HG02870 (cell line): Measurements from ENCODE around the gene RHOBTB3.
A peak's percentile ranks its signal among the peaks of the same experiment; 100 is the strongest.

Experiments used
- ATAC-seq: cut with Tn5 transposase; IDR thresholded peaks from one replicate; pipeline ENCODE4 v1.9.1; 2021; ENCODE audit warnings: mild to moderate bottlenecking, moderate library complexity; ENCODE audit not compliant: unreplicated experiment

The RHOBTB3 gene

GRCh38 chr5:95815155-95815729 is 84.1 kb downstream of the RHOBTB3 start:
- ATAC-seq: no peak

DNA sequence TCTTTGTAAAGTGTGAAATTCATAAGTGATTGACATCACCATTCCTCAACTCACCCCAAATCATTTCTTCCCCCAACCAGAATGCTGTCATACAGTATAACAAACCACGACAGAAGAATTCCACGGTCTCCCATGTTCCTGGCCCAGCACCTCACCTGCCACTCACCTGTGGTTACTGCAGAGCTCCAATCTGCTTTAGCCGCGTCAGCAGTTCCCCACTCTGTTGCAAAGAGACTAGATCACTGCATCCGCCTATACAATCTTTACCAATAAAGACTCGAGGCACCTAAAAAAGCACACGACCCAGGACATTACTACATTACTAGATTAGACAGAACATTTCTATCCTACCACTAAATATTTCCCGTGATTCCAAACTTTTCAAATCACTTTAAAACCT is 85.2 kb downstream of the RHOBTB3 start:
- ATAC-seq: no peak

DNA sequence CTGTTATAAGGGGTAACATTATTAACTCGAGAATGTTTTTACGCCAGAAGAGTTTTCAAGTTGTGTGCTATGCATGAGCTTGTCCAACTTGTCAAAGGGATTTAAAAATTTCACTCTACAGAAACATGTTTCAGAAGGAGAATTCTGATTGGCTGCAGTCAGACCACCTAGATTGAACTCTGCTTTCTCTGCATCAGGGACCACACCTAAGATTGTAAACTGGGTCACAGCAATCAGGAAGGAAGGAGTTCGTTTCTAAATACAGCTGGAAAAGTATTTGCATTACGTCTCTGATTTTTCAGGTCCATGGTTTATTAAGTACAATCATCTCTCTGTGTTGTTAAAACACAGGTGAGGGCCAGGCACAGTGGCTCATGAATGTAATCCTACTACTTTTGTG is 85.6 kb downstream of the RHOBTB3 start:
- ATAC-seq: no peak

- no peak for ATAC-seq
These were observed 86.3 kb downstream of the RHOBTB3 start for GRCh38 chr5:95817430-95817829.

- no peak for ATAC-seq
These were observed 87.3 kb downstream of the RHOBTB3 start for GRCh38 chr5:95818181-95819147.

DNA sequence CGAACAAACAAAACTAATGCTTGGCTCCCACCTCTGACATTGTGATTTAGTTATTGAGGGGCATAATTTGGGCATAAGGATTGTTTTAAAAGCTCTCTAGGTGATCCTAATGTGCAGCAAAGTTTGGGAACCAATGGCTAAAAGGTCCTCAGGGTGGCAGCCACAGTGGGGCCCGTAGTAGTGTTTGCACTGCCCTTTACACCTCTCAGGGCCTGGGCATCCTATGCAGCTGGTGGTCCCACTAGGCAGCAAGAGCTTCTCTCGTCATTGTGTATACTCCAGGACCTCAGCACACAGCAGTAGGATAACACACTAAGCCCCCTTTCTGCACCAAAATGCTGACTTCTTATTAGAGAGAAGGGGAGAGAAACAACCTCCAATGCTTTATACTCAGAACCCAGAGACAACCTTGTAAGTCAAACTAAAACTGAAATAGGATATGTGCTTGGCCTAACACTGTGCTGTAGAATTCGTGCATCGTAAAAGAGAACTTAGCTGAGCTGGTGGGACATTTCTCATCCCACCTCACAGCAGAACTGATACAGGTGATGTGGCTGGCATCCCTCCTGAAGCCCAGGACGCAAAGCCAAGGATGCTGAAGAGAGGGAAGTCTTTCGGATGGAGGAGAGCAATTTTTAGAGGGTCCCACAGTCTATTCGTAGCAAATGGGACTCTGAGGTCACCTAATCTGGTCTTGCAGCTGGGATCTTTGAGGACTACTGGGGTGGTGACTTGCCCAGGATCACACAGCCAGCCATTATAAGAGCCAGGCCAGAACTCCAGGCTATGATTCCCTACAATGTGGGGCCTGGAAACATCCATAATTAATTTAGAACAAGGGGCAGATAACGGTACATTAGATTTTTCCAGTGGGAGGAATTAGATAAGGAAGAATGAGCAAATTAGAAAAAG is 90.2 kb downstream of the RHOBTB3 start:
- peak; percentile 36 for ATAC-seq

DNA sequence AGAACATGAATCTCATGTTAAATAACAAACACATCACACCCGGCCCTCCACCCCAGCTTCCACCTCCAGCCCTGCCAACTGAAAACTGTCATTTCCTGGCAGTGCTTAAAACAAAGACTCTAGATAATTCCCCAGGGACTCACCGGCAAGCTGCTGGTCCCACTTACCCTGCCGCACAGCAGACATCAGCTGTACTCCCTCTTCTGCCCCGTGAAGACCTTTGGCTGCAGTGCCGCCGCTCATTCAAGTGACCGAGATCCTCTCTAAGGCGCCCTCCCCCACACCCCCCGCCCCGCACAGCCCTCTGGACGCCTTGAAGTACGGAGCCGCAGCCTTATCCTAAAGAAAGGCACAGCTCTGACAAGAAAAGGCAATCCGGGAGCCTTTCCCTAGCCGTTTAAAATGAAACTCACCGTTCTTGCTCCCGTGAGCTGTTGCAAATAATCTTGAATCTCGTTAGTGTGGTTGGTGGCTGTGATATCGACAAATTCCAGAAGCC is 91.0 kb downstream of the RHOBTB3 start:
- ATAC-seq: peak; percentile 1

DNA sequence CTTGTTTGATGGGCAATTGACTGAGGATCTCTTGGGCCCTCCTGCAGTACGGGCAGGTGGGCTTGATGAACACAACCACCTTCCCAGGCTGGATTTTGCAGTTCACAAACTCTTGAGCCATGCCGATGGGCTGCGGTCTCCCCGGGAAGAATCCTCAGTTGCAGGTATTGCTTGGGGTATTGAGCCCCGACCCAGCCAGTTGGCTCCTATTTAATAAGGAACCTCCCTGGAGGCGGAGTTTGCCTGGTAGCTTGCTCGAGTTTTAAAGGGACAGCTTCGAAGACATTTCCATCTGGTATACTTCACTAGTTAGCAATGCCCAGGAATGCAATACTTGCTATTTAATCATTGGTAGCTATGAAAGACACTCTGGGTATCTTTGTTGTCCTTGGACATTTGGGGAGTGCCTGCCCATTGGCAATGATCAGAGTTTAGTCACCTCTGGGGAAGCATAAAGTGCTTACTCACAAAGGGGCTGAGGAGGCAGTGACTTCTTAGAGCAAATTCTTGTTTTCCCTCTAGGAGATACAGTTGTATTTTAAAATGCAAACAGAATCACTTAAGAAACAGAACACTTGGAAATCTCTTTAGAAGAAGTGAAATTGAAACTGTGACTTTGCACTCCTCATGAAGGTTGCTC is 91.5 kb downstream of the RHOBTB3 start, which contains the start of gene GLRX:
TSS of gene GLRX (minus strand) at position 185 of the 640 bp plus-strand sequence. CDS start at position 121, 64 bp downstream.
- peak; percentile 36 for ATAC-seq

- no peak for ATAC-seq
These were observed 92.1 kb downstream of the RHOBTB3 start for GRCh38 chr5:95823218-95823737.

GRCh38 chr5:95823738-95824609 is 92.8 kb downstream of the RHOBTB3 start:
- ATAC-seq: peak; percentile 40

- ATAC-seq: no peak
These were observed 93.6 kb downstream of the RHOBTB3 start for GRCh38 chr5:95824747-95825146.

- ATAC-seq: no peak
These were observed 94.4 kb downstream of the RHOBTB3 start for GRCh38 chr5:95825495-95825894.

DNA sequence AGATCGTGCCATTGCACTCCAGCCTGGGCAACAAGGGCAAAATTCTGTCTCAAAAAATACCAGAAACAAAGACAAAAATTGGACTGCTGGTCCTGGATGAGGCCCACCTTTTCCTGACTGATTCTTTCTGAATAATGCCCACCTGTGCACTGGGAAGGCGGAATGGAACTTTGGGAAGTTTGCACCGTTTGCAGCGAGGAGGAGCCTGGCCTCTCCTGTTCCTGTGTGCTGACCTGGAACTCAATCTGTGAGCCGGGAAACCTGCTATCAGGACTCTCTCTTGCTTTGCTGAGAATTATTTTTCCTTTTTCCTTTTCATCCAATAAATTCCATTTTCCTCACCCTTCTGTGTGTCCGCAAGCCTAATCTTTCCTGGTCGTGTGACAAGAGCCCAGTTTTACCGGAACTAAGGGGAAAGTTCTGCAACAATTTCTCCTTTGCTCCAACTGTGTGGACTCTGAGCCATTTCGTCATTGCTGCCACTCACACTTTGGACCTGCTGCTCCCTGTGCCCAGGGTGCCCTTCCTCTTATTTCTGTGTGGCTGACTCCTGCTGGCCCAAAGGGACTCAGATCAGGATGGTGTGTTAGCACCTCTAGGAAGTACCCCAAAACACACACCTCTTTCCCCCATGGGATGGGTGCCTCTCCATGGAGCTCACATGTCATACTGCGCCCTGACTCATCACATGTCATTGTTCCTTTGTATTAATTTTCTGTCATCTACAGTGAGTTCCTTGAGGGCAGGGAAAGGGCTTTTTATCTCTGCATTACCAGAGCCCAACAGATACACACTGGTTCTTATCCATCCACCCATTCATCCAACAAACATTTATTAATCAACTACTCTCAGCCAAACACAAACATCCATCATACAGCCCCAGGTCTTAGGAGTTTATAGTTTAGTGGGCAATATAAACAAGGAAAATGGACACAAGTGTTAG is 96.1 kb downstream of the RHOBTB3 start:
- ATAC-seq: no peak

DNA sequence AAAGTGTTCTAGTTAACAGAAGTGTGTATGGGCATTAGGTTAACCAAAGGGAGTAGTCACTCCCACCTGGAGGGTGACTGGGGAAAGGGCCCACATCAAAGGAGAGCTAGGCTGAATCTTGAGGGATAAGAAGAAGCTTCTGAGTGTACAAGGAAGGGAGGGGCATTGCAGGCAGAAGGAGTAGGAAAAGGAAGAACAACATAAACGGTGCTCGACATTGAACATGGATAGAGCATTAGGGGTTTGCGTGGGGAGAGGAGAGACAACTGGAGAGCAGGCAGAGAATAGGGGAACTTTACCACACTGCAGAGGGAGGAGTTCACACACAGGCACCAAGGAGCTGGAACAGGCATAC is 96.7 kb downstream of the RHOBTB3 start:
- no peak for ATAC-seq

DNA sequence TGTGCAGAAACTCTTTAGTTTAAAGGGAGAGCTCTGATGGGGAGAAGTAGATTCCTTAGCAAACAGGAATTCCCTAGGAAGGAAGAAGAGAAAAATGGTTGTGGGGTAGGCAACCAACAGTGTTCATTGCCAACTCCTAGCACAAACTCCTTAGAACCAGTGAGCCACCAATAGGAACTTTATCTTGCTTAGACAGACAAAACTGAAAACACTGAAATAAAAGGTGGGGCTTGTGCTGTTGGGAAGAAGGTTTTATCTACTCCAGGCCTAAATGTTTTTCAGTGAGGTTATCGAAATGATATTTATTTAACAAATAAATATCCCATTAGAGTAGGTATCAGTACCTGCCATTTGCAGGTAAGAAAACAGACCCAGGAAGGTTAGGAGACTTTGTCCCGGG is 99.1 kb downstream of the RHOBTB3 start:
- ATAC-seq: no peak

GRCh38 chr5:95832664-95833063 is 101.5 kb downstream of the RHOBTB3 start:
- no peak for ATAC-seq

- no peak for ATAC-seq
These were observed 104.7 kb downstream of the RHOBTB3 start for GRCh38 chr5:95835682-95836385.

DNA sequence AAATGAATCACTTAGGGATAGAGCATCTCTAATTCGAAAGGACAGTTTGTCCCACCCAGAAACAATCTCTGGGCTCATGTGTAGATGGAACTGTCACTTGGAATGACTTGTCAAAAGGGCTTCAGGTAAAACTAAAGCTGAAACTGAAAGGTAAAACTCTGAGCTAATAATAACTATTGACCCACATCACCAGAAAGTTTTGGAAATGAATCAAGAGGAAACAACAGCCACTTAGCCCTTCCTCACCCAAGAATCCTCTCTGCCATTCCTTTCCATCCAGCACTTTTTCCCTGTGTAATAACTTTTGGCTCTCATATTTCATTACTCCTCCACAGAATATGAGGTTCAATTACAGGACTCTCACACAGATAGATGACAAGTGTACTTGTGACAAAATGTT is 105.4 kb downstream of the RHOBTB3 start:
- peak; percentile 28 for ATAC-seq
